Activated T-cell treated with anti-CD3 and anti-CD28 coated beads, Interleukin-2, amount 50 U/mL, for 72 hours (primary cell): ENCODE results near the gene CARS1. TPM values are rescaled to one million over a fixed set of nuclear protein-coding genes. Genes with fewer than 3 reads are reported as not detected.

Source experiments
- ATAC-seq, 2 donors: fragments of 150-1000 bp; cut with Tn5 transposase; replicated peaks in 1 of 2; 2 replicates each; pipeline ENCODE4 v1.10.0; 2021; ENCODE audit warnings: moderate library complexity in 2 of 2, mild to moderate bottlenecking in 1 of 2
- DNase-seq, 2 donors: peaks; one replicate each; pipeline ENCODE4 v3.0.0; 2021 to 2022; ENCODE audit warnings: mixed read lengths in 1 of 2
- H3K27ac Mint-ChIP-seq: one replicate; pipeline ENCODE4 v1.8.0; 2022; ENCODE audit warnings: mild to moderate bottlenecking, moderate library complexity, mixed read lengths
- H3K27me3 Mint-ChIP-seq: one replicate; pipeline ENCODE4 v1.8.0; 2022; ENCODE audit warnings: low read depth, mixed read lengths
- H3K36me3 Mint-ChIP-seq, 2 donors: one replicate each; pipeline ENCODE4 v1.8.0; 2022; ENCODE audit warnings: mixed read lengths in 2 of 2, mild to moderate bottlenecking in 1 of 2; ENCODE audit not compliant: insufficient read depth in 2 of 2
- H3K4me1 Mint-ChIP-seq: one replicate; pipeline ENCODE4 v1.8.0; 2022; ENCODE audit warnings: low read depth, mixed read lengths
- H3K4me3 Mint-ChIP-seq, 2 donors: one replicate each; pipeline ENCODE4 v1.8.0; 2022; ENCODE audit warnings: mild to moderate bottlenecking in 2 of 2, mixed read lengths in 2 of 2, moderate library complexity in 2 of 2
- H3K9me3 Mint-ChIP-seq, 2 donors: one replicate each; pipeline ENCODE4 v1.8.0; 2022; ENCODE audit warnings: mixed read lengths in 2 of 2
- total RNA-seq, 2 donors: library from RNA; stranded (reverse); gene quantifications; one replicate each; pipeline ENCODE4 v1.2.3, GENCODE V29; 2022

CARS1 gene
- total RNA-seq, 2 donors from 2014 or later, result 217 to 224 TPM

DNA sequence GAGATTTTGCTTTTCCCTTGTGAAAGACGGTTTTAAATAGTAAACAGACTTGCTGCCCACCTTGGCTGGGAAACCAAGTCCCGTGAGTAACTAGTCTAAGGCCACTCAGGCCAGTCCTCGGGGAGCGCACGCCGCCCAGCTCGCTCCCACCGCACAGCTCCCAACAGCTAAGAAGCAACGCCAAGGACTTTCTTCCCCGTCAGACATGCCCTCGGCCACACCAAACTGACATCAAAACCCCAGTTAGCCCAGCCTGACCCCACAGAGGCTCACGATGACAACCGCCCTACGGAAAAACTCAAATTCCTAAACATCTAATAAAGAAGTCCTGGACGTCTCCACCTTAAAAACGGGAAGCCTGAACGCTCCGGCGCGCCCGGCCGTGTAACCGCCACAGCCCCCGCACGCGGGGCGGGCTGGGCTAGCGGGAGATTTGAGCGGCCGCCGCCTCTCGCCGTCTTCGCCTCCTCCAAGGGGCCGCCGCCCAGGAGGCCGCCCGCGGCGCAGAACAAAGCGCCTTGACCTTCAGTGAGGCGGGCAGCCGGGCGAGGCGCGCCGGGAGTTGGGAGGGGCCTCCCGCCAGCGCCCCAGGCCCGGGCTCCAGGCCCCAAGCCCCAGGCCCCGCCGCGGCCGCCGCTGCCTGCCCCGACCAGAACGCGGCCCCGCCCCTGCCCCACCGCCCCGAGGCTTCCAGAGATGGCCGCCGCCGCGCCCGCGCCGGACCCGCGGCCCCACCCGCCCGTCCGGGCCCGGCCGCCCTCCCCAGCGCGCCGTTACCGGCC lies 65.6 kb downstream of the CARS1 start:
- H3K4me3 Mint-ChIP-seq, result peak overlapping the region; percentile 94 to 98
- no peaks in the 10 kb centered on the region for H3K27me3 Mint-ChIP-seq
- DNase-seq (no peak), ATAC-seq (peak; percentile 50 to 54)
- peaks cover 48% of the 10 kb centered on the region for H3K4me1 Mint-ChIP-seq
- H3K9me3 Mint-ChIP-seq, result no peaks in the 10 kb centered on the region
- peak overlapping the region; percentile 96 for H3K27ac Mint-ChIP-seq
- H3K36me3 Mint-ChIP-seq, result peaks cover 29 to 36% of the 10 kb centered on the region in 2 donors

DNA sequence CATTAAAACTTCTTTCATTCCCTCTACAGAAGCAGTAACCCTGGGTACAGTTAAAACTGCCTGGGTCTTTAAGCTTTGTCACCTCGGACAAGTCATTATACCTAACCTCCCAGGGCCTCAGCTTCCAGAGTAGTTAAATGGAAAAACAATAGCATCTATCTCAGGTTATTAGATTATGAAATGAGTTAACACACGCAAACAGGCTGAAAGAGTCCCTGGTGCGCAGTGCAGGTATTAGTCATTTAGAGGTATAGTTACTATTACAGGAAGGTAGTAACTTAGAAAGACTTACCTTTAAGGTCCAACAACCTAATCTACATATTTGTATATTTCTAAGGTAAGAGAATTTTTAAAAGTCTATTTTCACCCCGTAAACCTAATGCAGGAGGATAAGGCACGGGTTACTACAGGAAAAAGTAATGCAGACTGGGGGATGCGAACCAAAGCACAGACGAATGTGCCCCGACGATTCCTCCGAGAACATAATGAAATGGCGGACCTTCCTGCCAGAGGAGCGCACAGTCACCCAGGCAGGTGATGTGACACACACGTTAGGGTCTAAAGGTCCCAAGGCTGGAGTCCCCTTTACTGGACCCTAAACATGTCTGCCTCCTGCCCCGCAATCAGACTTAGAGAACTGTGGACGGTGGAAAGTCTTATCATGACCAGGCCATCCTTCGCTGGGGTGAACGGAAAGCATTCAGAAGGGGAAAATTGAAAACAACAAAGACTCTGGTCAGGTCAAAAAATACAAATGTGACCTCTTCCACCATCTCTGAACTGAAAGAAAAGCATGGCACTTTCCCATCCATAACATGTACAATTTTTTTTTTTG lies 66.4 kb downstream of the CARS1 start:
- peak overlapping the region; percentile 93 for H3K27ac Mint-ChIP-seq

GRCh38 chr11:2989551-2989950 lies 67.7 kb downstream of the CARS1 start:
- Mint-ChIP-seq H3K9me3 (peaks cover 0 to under 1% of the 10 kb centered on the region in 2 donors), H3K27ac (peak overlapping the region; percentile 93), H3K4me1 (peaks cover 64% of the 10 kb centered on the region), H3K27me3 (no peaks in the 10 kb centered on the region), H3K4me3 (peak overlapping the region; percentile 85 to 98), H3K36me3 (peaks cover 30 to 48% of the 10 kb centered on the region in 2 donors)
- ATAC-seq (no peak), DNase-seq (no peak)

More for the DNA sequence above, 66.4 kb downstream of the CARS1 start:
- ATAC-seq (peak; percentile 20 to 32), DNase-seq (peak; percentile 62 to 66)
- Mint-ChIP-seq H3K4me3 (peak overlapping the region; percentile 85 to 98), H3K4me1 (peaks cover 55% of the 10 kb centered on the region), H3K9me3 (no peaks in the 10 kb centered on the region), H3K36me3 (peaks cover 29 to 40% of the 10 kb centered on the region in 2 donors), H3K27me3 (no peaks in the 10 kb centered on the region)

GRCh38 chr11:2989006-2989405 lies 68.2 kb downstream of the CARS1 start:
- ATAC-seq (no peak), DNase-seq (no peak)
- H3K4me1 Mint-ChIP-seq, result peaks cover 69% of the 10 kb centered on the region
- H3K36me3 Mint-ChIP-seq, result peaks cover 32 to 51% of the 10 kb centered on the region in 2 donors
- H3K27ac Mint-ChIP-seq, result peak overlapping the region; percentile 93
- no peaks in the 10 kb centered on the region for H3K27me3 Mint-ChIP-seq
- H3K9me3 Mint-ChIP-seq, result peaks cover 0 to 2% of the 10 kb centered on the region in 2 donors
- H3K4me3 Mint-ChIP-seq, result peak overlapping the region; percentile 85 to 98

DNA sequence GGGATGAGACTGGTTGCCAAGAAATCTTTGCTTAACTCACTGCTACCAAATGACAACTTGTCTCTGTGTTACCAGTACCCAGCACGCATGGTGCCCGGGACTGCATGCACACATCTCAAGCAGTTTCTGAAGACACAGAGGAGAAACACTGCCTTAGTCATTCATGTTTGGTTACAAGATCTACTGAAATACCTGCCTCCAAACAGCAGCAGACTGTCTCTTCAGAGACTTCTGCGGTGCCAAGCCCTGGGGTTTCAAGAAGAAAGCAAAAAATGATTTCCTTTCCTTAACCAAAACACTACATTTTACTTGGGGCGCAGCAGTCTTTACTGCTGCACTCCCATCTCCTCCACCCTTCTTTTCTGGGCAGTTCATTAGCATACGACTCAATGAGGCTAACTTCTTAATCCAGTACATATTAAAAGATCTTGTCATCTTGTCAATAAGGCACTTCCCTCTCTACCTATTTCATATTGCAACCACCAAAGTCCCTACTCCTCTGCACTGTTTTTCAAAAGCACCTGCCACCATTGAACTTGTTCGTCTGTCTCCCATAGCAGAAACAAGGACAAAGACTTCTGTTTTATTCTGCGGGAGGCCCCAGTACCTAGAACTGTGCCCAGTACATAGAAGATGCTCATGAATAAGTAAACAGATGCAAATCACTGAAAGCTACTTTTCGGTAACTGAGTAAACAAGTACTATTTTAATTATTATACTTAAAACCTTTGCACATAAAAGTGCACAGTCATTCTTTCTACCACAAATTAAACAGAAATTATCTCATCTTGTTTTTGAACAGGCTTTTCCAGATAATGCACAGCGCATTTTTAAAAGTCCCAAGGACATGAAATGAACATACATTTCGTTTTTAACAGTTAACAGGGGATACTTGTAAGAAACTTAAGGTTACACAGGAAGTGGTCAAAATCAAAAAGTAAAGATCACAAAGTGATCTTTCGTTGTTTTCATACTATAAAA lies 69.1 kb downstream of the CARS1 start:
- Mint-ChIP-seq H3K4me3 (peak overlapping the region; percentile 85 to 98), H3K4me1 (peaks cover 73% of the 10 kb centered on the region), H3K36me3 (peaks cover 32 to 57% of the 10 kb centered on the region in 2 donors), H3K27me3 (no peaks in the 10 kb centered on the region), H3K27ac (peak overlapping the region; percentile 93), H3K9me3 (peaks cover 0 to 2% of the 10 kb centered on the region in 2 donors)
- peak; percentile 49 to 55 for DNase-seq
- ATAC-seq, result peak; percentile 10 to 13

DNA sequence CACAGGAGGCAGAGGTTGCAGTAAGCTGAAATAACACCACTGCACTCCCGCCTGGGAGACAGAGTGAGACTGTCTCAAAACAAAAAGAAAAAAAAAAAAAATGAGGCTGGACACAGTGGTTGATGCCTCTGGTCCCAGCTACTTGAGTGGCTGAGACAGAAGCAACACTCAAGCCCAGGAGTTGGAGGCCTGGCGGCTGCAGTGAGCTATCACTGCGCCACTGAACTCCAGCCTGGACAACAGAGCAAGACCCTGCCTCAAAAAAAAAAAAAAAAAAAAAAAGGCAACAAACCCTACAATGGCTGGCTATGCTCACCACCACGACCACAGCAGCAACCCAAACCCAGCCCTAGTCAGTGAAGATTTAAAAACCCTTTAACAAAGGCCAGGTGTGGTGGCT lies 73.3 kb downstream of the CARS1 start:
- DNase-seq (no peak), ATAC-seq (no peak)
- Mint-ChIP-seq H3K27me3 (no peaks in the 10 kb centered on the region), H3K4me3 (peak overlapping the region; percentile 52 to 62), H3K36me3 (peaks cover 16 to 42% of the 10 kb centered on the region in 2 donors), H3K9me3 (peaks cover 0 to 2% of the 10 kb centered on the region in 2 donors), H3K27ac (peak overlapping the region; percentile 80), H3K4me1 (peaks cover 77% of the 10 kb centered on the region)

- ATAC-seq (no peak), DNase-seq (no peak)
- H3K4me3 Mint-ChIP-seq, result peak overlapping the region; percentile 31 to 56
- peaks cover 70% of the 10 kb centered on the region for H3K4me1 Mint-ChIP-seq
- H3K9me3 Mint-ChIP-seq, result peaks cover 0 to 2% of the 10 kb centered on the region in 2 donors
- H3K27me3 Mint-ChIP-seq, result no peaks in the 10 kb centered on the region
- peak overlapping the region; percentile 80 for H3K27ac Mint-ChIP-seq
- H3K36me3 Mint-ChIP-seq, result peaks cover 14 to 43% of the 10 kb centered on the region in 2 donors
Measured at GRCh38 chr11:2982214-2982613, 75.0 kb downstream of the CARS1 start.

DNA sequence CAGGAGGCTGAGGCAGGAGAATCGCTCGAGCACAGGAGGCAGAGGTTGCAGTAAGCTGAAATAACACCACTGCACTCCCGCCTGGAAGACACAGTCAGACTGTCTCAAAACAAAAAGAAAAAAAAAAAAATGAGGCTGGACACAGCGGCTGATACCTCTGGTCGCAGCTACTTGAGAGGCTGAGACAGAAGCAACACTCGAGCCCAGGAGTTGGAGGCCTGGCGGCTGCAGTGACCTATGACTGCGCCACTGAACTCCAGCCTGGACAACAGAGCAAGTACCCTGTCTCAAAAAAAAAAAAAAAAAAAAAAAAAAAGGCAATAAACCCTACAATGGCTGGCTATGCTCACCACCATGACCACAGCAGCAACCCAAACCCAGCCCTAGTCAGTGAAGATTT lies 76.1 kb downstream of the CARS1 start:
- peak; percentile 14 to 25 for ATAC-seq
- Mint-ChIP-seq H3K9me3 (peaks cover 0 to 2% of the 10 kb centered on the region in 2 donors), H3K4me1 (peaks cover 70% of the 10 kb centered on the region), H3K4me3 (no peak overlapping the region), H3K27me3 (no peaks in the 10 kb centered on the region), H3K27ac (peak overlapping the region; percentile 30), H3K36me3 (peaks cover 10 to 52% of the 10 kb centered on the region in 2 donors)
- no peak for DNase-seq

DNA sequence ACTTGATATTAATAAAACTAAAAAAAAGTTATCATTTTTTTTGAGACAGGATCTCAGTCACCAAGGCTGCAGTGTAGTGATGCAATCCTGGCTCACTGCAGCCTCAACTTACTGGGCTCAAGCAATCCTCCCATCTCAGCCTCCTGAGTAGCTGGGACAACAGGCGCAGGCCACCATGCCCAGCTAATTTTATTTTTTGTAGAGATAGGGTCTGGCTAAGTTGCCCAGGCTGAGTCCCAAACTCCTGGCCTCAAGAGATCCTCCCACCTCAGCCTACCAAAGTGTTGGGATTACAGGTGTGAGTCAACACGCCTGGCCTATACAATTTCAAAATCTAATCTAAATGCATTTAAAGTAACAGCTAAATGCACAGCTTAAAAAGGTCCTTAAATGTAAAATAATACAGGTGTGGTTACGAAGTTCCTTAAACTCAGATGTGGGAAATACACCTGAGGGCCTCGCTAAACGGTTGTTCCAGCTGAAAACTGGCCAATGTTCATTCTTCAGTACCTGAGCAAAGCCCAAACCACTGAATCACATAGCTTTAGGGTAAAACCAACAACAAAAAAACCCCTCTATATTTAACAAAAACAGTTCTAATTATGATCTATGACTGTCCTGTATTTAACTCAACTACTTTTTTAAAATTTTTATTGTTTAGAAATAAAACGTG lies 76.9 kb downstream of the CARS1 start:
- H3K36me3 Mint-ChIP-seq, result peaks cover 10 to 54% of the 10 kb centered on the region in 2 donors
- no peak for ATAC-seq
- peaks cover 73% of the 10 kb centered on the region for H3K4me1 Mint-ChIP-seq

GRCh38 chr11:2977113-2977512 lies 80.1 kb downstream of the CARS1 start:
- Mint-ChIP-seq H3K36me3 (peaks cover 12 to 52% of the 10 kb centered on the region in 2 donors), H3K4me3 (no peak overlapping the region), H3K4me1 (peaks cover 55% of the 10 kb centered on the region), H3K9me3 (no peaks in the 10 kb centered on the region), H3K27ac (peak overlapping the region; percentile 4), H3K27me3 (no peaks in the 10 kb centered on the region)
- no peak for DNase-seq
- no peak for ATAC-seq

More for the DNA sequence above, 76.9 kb downstream of the CARS1 start:
- Mint-ChIP-seq H3K27me3 (no peaks in the 10 kb centered on the region), H3K27ac (no peak overlapping the region), H3K4me3 (no peak overlapping the region), H3K9me3 (peaks cover 0 to 2% of the 10 kb centered on the region in 2 donors)
- no peak for DNase-seq

DNA sequence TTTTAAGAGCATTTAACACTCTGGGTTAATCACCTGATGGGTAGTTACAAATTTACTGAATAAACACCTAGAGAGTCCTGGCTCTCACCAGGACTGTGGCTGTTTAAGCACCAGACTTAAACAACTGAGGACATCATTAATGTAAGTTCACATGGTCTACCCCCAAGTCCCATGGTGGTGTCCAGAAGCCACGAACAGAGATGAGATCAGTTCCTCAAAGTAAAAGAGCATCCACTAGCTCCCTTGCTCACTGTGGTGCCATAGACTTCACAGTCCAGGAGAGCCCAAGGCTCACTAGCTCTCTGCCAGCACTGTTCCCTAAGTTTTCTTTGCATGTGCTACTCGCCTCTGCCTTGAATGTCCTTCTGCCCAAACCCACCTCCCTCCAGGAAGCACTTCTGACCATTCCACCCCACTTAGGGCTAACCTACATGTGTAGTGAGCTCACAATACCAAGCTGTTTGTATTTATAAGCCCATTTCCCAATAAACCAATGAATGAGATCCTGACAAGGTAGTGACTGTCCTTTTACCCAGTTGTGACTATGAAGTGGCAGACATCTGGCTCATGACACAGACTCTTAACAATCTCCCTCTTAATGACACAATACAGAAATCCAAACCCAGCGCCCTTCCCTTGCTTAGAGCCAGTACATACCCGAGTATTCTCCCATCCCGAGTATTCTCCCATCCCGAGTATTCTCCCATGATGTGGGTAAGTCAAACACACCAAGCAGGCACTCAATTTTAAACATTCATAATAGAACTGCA lies 80.7 kb downstream of the CARS1 start:
- peak overlapping the region; percentile 4 for H3K27ac Mint-ChIP-seq
- H3K4me3 Mint-ChIP-seq, result no peak overlapping the region
- H3K9me3 Mint-ChIP-seq, result no peaks in the 10 kb centered on the region
- ATAC-seq (peak; percentile 12 to 20), DNase-seq (no peak)
- peaks cover 10 to 51% of the 10 kb centered on the region in 2 donors for H3K36me3 Mint-ChIP-seq
- no peaks in the 10 kb centered on the region for H3K27me3 Mint-ChIP-seq
- peaks cover 48% of the 10 kb centered on the region for H3K4me1 Mint-ChIP-seq
